ENCODE results near the gene NUAK2.

Gene NUAK2

DNA sequence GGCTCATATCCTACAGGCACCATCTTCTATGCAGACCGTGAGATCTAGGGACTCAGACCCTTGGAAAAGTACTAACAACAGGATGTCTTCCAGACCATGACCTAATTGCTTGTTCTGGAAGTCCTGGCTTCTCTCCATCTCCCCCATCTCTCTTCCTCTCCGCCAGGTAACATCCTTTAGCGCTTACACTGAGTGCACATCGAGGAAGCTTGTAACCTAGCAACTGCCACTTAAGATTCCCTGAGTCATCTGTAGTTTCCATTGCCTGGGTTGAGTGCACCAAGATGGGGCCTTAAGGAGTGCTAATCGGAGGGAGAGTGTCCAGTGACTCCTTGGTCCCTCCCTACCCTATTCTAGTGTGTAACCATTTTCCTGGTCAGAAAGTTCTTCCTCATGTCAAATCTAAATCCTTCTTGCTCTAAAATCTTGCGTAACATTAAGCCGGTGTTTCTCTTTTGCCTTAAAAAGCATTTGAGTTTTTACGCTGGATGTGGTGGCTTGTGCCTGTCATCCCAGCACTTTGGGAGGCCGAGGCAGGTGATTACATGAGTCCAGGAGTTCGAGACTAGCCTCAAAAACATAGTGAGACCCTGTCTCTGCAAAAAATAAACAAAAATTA, 25.5 kb upstream of the NUAK2 start:
- no peak for DNase-seq (ENCODE audit: low spot score)

DNA sequence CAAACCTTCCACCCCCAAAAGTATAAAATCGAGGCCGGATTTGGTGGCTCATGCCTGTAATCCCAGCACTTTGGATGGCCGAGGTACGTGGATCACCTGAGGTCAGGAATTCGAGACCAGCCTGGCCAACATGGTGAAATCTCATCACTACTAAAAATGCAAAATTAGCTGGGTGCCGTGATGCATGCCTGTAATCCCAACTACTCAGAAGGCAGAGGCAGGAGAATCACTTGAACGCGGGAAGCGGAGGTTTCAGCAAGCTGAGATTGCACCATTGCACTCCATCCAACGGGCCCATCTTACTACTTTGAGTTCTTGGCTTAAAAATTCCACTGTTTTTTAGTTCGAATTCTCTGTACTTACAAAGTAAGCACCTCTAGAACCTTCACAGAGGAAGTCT, 24.2 kb upstream of the NUAK2 start:
- no peak for DNase-seq (ENCODE audit: low spot score)

DNA sequence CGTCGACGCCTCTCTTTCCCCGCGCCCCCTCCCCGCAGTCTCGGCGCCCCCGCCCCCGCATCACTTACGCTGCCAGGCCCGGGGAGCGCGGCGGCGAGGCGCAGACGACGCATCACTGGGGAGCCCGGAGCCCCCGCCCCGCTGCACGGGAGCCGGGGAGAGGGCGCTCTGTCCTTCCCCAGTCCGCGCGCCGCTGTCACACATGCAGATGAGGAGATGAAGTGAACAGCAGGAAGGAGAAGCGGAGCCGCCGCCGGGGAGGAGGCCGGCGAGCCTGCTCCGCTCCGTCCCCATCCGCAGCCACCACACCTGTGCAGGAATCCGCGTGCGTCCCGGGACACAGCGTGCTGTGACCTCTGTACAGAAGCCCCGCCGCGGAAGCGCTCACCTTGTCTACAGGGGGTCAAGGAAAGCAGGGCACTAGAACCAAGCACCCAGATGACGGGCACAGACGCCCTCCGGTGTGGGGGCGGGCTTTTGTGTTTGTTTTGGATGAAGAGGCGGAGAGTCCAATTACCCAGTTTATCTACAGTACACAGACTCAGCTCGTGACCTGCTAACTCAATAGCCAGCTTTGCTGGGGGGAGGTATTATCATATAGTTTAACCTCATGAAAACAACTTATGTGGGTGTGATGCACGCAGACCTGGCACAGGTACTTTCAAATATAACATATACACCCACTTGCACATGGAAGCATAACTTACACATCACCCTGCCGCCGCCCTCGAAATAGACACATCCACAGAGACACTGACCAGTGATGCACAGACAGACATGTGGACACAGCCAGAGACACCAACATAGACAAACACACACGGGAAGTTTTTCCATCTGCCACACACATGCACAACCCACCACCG, 22.8 kb upstream of the NUAK2 start:
- DNase-seq (ENCODE audit: low spot score): peak; percentile 48

- no peak for DNase-seq (ENCODE audit: low spot score)
Measured at GRCh38 chr1:205343431-205344065, 22.0 kb upstream of the NUAK2 start.

- DNase-seq (ENCODE audit: low spot score): no peak
Measured at GRCh38 chr1:205342986-205343385, 21.4 kb upstream of the NUAK2 start.

DNA sequence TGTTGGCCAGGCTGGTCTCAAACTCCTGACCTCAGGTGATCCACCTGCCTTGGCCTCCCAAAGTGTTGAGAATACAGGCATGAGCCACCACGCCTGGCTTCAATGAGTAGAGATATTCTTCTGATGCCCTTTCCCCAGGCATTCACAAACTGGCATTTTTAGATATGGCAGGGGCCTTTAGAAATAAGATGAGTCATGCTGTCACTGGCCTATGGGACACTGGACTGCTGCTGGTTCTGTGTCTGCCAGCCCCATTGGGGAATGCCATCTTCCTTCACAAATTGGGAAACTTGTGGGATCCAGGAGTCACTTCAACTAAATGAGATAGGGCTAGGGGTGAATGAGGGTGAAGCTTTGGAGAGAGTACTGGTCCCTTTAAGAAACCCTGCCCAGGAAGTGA, 19.1 kb upstream of the NUAK2 start:
- no peak for DNase-seq (ENCODE audit: low spot score)

DNA sequence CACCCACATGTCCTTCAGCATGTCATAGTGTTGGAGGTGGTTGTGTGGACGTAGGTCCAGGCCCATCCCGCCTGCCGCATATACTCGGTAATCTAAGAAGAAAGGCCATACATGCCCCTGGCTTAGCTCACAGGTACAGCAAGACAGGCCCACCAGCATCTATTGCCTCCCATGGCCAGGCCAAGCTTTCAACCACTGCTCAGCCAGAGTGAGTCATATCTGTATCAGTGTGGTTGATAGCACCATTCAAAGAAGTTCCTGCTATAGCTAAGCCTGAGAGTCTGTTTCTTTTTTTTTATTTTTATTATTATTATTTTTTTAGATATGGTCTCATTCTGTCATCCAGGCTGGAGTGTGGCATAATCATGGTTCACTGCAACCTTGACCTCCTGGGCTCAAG, 18.2 kb upstream of the NUAK2 start:
- no peak for DNase-seq (ENCODE audit: low spot score)

DNA sequence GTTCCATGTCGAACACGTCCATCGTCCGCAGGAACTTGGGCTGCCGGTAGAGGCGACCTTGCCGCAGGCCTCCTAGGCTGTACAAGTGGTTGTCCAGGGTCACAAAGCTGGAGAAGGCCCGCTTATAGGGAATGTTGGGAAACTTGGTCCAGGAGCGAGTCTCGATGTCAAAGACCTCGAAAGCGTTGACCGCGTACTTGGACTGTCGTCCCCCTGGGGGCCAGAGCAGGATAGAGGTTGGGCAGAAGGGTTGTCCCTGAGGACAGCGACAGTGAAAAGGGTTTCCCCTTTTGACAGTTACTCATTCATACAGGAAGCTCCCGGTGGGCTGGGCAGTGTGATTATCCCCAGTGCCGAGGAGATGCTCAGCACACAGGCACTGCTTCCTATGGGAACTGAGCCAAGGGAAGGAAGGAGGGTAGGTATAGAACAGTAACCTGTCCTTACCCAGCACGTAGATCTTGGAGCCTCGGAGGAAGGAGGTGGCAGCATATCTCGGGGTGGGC, 17.7 kb upstream of the NUAK2 start:
- DNase-seq (ENCODE audit: low spot score): no peak

DNA sequence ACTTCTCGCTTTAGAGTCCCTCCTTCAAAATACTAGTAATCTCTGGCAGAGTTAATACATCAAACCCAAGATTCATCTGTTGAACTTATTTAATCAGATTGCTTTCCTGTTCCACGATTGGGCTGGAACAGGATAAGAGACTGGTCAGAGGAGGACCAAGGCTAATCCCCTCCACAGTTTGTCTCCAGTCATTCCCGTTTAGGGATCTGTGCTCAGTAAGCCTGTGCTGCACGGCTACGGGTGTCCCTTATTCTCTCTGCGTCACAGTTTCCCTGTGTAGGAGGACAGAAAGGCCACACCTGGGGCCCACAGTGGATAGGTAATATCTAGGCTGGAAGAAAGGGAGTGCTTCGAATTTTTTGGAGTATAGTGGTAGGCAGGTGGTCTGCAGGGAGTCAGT, 16.5 kb upstream of the NUAK2 start:
- DNase-seq (ENCODE audit: low spot score): no peak

GRCh38 chr1:205337481-205337880, 15.9 kb upstream of the NUAK2 start:
- no peak for DNase-seq (ENCODE audit: low spot score)

- peak; percentile 76 for DNase-seq (ENCODE audit: low spot score)
Measured at GRCh38 chr1:205335692-205336091, 14.1 kb upstream of the NUAK2 start.

DNA sequence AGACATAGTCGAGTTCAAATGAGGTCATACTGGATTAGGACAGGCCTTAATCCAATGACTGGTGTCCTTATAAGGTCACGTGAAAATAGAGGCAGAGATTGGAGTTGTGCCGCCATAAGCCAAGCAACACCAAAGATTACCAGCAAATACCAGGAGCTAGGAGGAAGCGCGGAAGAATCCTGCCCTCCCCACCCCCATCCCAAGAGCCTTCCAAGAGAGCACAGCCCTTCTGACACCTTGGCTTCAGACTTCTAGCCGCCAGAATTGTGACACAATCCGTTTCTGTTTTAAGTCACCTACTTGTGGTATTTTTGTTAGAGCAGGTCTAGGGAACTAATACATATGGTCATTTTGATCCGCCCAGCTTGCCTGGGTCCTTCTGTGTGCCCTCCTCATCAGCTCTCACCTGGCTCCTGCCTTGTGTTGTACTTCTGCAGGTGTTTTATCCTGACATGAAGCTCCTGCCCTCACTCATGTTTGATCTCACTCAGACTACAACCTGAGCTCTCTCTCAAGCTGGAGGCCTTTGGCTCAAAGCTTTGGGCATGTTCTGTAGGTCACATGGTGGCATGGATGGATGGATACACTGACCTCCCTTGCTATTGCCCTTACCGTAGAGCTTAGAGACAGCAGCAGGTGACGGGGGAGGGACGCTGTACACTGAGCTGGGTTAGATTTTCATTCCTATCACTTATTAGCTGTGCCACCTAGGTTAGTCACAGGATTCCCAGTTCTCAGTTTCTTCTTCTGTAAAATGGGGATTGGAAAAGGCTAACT, 10.7 kb upstream of the NUAK2 start:
- DNase-seq (ENCODE audit: low spot score): no peak

DNA sequence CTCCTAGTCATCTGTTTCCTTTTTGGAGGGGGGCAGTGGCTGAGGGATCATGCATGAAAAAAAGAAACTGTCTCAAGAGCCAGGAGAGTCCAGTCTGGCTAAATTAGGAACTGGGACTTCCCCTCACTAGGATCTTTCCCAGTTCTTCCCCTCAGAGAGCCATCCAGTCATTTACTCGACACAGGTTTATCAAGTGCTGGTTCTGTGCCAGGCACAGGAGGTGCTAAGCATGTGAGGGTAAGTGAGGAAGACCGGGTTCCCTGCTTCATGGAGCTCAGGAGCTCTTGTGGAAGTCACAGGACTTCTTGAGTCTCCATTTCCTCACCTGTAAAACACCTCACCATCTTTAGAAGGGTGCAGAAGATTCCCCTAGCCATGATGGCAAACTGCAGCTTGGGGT, 8.6 kb upstream of the NUAK2 start:
- DNase-seq (ENCODE audit: low spot score): no peak

GRCh38 chr1:205329719-205330118, 8.2 kb upstream of the NUAK2 start:
- no peak for DNase-seq (ENCODE audit: low spot score)

DNA sequence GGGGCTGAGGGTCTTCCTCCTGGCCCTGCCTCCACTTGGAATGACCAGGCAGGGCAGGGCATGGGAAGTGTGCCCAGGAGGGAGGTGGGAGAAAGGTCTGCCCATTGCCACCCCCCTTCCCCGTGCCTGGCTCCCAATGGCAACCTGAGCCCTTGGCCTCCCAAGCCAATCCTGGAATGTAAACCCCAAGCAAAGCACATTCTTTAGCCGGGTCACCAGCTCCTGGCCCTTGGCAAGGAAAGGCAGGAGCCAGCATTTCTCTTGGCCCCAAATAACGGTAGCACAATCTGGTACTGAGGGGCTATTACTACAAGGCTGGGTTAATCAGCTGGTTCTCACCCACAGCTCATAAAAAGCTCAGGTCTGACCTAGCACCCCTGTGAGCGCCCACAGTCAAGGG, 6.9 kb upstream of the NUAK2 start:
- no peak for DNase-seq (ENCODE audit: low spot score)

DNA sequence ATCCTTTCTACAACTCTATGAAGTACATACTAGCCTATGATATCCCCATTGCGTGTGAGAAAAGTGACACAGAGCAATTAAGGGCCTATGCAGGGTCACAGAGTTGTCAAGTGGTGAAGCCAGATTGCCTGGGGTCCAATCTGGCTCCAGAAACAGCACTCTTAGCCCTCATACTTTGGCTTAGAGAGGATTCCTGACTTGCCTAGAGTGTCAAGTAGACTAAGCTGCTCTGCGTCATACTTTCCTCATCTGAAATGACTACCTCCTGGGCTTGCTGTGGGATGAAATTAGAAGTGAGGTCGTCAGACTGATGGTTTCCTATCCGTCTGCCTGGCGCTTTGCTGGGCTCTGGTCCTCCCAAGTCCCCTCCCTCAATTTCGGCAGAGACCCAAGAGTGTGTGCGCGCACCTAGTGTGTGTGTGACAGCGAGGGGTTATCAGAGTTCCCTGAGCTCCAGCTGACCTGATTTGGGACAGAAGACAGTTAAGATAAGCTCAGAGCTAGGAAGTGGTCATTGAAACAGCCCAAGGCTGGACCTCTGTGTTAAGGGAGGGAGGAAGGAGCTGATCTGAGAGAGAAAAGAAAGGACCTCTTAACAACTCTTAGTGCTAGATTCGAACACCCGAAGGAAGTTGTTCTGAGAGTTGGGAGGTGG, 5.4 kb upstream of the NUAK2 start:
- DNase-seq (ENCODE audit: low spot score): no peak

- peak; percentile 68 for DNase-seq (ENCODE audit: low spot score)
Measured at GRCh38 chr1:205325334-205325884, 3.9 kb upstream of the NUAK2 start.

- DNase-seq (ENCODE audit: low spot score): peak; percentile 32
Measured at GRCh38 chr1:205324781-205325180, 3.2 kb upstream of the NUAK2 start.

DNA sequence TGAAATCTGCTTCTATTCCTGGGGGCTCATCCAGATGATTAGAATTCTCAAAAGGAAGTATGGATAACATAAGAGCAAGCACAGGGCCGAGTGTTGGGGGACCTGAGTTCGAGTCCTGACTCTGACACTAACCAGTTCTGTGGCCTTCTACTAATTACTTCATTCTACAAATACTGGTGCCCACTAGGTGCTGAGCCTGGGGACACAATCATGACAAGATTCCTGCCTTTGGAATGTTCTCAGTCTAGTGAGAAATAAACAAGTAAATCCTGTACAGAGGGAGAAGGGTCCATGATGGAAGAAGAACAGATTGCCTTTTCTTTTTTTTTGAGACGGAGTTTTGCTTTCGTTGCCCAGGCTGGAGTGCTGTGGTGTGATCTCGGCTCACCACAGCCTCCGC, 2.2 kb upstream of the NUAK2 start:
- DNase-seq (ENCODE audit: low spot score): no peak

DNA sequence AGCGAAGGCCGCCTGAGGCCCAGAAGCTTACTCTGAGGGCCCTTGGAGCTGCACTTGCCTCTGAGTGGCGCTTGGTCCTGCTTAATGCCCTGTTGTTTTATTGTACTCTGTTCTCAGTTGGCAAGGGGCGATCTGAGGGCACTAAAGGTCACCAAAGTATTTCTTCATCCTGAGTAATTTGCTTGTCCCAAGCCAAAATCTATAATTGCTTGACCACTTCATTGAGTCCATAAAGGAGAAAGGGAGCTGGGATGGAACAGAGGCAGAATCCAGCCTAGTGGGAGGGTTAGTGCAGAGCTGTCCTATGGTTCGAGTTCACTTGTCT, 376 bp upstream of the NUAK2 start:
- no peak for DNase-seq (ENCODE audit: low spot score)

Measured in SW480 (cell line).